GM21825 (cell line): ENCODE data around the gene ACHE.

ENCODE experiments used
- ATAC-seq: cut with Tn5 transposase; IDR thresholded peaks from one replicate; pipeline ENCODE4 v1.9.1; 2021; ENCODE audit warnings: mild to moderate bottlenecking, moderate library complexity; ENCODE audit not compliant: unreplicated experiment

ACHE gene

GRCh38 chr7:100886142-100886935 is 9.3 kb downstream of the ACHE start:
- ATAC-seq, result no peak

GRCh38 chr7:100885440-100886141 is 10.1 kb downstream of the ACHE start:
- ATAC-seq, result no peak

- ATAC-seq, result no peak
Observed at GRCh38 chr7:100884736-100885439, 10.8 kb downstream of the ACHE start.

GRCh38 chr7:100882785-100883526 is 12.7 kb downstream of the ACHE start:
- ATAC-seq, result no peak

- no peak for ATAC-seq
Observed at GRCh38 chr7:100882201-100882600, 13.5 kb downstream of the ACHE start.

- ATAC-seq, result no peak
Observed at GRCh38 chr7:100881136-100881535, 14.6 kb downstream of the ACHE start.

GRCh38 chr7:100880645-100881044 is 15.0 kb downstream of the ACHE start:
- no peak for ATAC-seq

GRCh38 chr7:100879685-100880261 is 15.9 kb downstream of the ACHE start:
- no peak for ATAC-seq

GRCh38 chr7:100878685-100879084 is 17.0 kb downstream of the ACHE start:
- no peak for ATAC-seq

GRCh38 chr7:100878013-100878412 is 17.7 kb downstream of the ACHE start:
- ATAC-seq, result no peak

GRCh38 chr7:100875356-100875751 is 20.3 kb downstream of the ACHE start:
- ATAC-seq, result peak; percentile 30

- ATAC-seq, result peak; percentile 88
Observed at GRCh38 chr7:100874577-100875355, 20.9 kb downstream of the ACHE start, which contains the start of gene SRRT. Gene SRRT, plus strand, starts transcription at chr7:100875103. Its CDS starts 488 bp downstream, at chr7:100875591.

- ATAC-seq, result no peak
Observed at GRCh38 chr7:100874300-100874576, 21.4 kb downstream of the ACHE start.

- ATAC-seq, result no peak
Observed at GRCh38 chr7:100873599-100874299, 21.9 kb downstream of the ACHE start.

- ATAC-seq, result no peak
Observed at GRCh38 chr7:100867776-100868485, 27.8 kb downstream of the ACHE start.

- peak; percentile 41 for ATAC-seq
Observed at GRCh38 chr7:100867040-100867775, 28.5 kb downstream of the ACHE start, which contains the start of gene TRIP6. Gene TRIP6, plus strand, starts transcription at chr7:100867387. Its CDS starts 111 bp downstream, at chr7:100867498.

- ATAC-seq, result no peak
Observed at GRCh38 chr7:100866729-100867039, 29.0 kb downstream of the ACHE start.
